HUDEP-2 (cell line): ENCODE data around the gene PRTFDC1.
"Not testable (repeated sequence)": the region's sequence is repeated elsewhere in the genome, so short reads cannot be mapped to it uniquely, and the experiment has no call there.

Experiments
- DNase-seq, 76 experiments: peaks; one replicate each; lab custom pipeline; 2025; ENCODE audit not compliant: unreplicated experiment in 76 of 76; lab: John Stamatoyannopoulos, UW

PRTFDC1 gene, protein sequence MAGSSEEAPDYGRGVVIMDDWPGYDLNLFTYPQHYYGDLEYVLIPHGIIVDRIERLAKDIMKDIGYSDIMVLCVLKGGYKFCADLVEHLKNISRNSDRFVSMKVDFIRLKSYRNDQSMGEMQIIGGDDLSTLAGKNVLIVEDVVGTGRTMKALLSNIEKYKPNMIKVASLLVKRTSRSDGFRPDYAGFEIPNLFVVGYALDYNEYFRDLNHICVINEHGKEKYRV

DNA sequence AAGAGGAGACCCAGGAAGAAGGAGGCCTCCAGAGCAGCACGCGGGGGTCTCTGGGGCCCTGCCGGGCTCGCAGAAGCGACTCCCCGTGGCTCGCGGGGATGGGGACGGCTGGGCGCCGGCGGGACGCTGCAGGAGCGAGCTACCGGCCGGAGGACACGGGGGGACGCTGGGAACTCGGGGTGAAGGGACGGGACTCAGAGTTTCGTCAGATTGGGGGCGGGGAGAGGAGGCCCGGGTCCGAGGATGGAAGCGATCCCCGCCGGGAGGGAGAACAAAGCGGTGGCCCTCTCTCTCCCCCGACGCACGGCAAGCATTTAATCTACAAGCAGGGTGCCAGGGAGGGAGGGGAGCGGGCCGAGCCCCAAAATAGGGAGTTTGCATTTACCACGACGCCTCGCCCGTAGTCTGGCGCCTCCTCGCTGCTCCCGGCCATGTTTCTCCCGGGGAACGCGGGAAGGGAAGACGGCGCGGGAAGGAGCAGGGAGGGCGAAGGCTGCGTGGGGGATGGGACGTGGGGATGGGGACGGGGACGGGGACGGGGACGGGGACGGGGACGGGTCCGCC lies at the start of gene PRTFDC1:
Gene PRTFDC1, minus strand, starts transcription at position 464 of the 564 bp plus-strand sequence. Its CDS starts 31 bp downstream, at position 433.
- peak in 1 of 76 experiments; percentile 1 for DNase-seq

DNA sequence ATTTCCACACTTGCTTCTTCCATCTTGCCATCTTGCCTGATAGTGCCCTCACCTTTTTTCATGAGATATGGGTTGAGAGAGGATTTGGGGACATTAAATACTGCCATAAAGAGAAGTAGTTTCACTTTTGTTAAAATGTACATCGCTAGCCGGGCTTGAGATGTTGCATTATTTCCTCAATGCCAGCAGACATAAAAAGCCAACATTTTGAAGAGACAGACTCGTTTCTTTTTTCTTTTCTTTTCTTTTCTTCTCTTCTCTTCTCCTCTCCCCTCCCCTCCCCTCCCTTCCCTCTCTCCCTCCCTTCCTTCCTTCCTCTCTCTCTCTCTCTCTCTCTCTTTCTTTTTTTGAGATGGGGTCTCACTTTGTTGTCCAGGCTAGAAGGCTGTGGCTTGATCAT lies 45.6 kb upstream of the PRTFDC1 start:
- DNase-seq, result no peak

DNA sequence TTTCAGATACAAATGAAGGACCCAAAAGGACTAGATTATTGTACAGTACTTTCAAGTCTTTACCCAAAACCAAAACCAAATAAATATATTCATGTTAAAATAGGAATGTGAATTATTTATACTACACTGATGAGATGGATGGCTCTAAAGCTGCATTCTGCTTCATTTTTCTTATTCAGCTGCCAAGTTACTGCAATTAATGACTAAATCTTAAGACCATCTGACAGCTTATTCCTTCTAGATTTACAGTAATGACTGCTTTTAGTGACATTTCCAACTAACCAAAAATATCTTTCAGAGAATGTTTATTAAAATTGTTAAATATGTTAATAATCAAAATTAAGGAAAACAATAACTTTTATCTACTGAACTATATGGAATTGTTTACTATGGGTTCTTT lies 42.7 kb upstream of the PRTFDC1 start:
- no peak for DNase-seq

DNA sequence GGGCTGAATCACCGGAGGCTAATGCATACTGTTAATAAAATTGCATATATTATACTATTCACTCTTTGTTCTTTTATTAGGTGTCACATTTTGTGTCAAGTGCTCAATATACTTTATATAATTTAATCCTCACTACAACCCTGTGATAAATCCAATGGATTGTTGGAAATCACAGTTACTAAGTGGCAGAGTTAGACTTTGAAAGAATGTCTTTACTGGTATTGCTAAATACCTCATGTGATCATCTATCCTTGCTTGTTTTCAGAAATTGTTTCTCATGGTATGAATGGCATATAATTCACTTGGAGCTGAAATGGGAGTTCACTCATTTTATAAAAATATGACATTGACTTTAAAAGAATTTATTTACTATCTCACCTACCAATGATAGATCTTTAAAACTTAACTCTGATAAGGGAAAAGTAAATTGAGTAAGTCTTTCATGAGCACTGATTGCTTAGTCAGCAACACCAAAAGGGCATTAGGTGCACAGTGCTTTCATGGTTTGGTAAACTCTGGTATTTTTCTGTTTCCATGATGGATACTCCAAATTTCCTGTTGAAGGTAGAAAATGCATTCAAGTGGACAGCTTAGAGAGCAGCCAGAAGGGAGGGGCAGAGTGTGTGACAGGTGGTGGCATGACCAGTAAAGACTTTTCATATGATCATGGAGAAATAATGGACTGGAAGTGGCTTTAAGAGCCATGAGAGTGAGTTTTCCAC lies 41.0 kb upstream of the PRTFDC1 start:
- no peak for DNase-seq

DNA sequence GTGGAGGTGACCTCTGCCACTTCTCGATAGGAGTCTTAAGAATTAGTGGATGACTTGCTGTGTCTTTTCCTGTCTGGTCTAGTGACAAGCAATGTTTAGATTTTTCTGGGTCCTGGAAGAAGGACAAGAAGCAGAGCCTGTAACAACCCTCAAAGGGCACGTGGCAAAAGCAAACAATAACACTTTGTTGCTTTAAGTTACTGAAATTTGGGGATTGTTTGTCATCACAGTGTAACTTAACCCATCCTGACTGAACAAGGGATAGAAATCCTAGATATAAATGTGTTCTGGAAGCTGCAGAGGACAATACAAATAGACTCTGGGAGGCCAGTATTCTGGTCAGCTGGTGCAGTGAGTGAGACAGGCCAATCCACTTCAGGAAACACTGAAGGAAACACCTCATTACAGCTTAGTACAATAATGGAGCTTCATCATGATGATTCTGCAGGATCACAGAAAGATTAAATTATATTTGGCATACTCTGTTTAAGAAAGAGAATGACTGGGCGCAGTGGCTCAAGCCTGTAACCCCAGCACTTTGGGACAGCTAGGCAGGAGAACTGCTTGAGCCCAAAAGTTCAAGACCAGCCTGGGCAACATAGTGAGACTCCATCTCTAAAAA lies 40.2 kb upstream of the PRTFDC1 start:
- no peak for DNase-seq

DNA sequence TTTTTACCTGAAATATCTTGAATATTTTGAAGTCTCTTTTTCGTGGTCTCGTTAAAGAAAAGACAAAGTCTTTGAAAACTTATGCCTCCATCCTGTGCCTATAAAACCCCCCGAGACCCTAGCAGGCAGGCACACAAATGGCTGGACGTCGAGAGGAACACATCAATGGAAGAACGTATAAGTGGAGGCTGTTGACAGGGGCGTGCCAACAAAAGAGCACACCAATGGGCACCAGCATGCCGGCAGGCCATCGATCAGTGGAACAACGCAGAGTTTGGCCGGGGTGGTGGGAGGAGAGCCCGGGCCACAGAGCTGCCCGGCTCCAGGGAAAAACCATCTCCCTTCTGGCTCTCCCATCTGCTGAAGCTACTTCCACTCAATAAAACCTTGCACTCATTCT lies 38.9 kb upstream of the PRTFDC1 start:
- no peak for DNase-seq

DNA sequence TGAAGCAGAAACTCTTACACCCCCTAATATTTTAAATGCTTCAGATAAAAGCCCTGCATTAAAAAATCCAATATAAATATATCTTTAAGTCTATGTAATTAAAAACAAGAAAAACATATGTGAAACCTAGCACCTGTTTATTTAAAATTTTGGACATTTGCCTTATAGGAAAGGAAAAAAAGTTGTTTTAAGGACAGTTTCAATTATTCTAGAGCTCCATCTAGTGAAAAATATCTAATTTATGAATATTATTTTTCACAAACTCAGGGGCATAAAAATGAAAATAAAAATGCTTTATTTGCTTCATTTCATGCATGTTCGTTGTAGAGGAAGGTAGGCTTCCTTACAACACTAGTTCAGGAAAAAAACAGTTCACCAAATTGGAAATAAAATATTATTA lies 37.5 kb upstream of the PRTFDC1 start:
- no peak for DNase-seq

DNA sequence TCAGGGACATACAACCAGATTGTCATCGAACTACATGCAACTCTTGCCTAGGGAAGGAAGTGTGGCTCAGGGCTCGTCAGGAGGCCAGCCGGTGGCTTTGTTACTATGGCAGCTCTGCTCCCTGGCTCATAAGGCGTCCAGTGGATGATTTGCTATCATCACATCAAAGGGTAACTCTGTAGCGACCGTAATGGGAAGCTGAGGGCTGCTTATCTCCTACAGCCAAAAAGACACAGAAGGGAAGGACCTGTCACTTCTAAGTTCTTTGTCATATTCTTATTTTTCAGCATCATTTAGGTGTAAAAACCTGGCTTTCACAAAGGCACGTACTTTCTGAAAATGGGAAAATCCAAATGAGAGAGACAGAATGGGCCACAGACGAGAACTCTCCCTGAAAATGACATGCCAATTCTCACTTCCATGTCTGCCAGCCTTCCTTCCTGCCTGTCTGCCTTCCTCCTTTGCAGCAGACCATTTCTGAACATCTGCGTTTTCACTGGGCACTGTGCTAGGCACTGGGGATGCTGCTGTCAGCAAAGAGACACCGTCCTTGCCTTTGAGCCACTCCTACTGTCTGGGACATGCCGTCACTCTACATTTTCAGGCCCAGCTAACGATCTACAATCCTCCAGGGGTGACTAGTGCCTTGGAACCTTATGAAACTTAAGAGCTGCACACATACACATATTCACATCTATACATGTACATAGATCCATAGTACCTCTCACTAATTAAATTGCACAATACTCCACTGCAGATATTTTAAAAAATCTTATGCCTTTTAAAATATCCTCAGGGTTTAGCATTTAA lies 36.6 kb upstream of the PRTFDC1 start:
- DNase-seq, result peak in 5 of 76 experiments; percentile 1 to 13 (median 4)

DNA sequence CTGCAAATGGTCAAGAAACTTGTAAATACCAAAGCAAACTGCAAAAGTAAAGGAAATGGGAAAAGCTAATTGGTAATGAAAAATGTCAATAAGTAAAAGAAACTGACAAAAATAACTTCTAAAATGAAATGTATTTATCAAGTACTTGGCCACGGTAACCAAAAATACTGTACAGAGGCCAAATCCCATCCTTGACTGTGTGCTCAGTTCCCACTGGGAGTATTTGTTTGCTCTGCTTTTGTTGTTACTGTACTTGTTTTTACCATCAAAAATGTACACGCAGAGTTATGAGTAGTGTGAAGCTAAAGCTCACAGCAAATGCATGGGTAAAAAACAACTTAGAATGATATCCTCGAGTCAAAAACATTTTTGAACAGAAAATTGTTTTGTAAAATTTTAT lies 32.5 kb upstream of the PRTFDC1 start:
- DNase-seq, result no peak

DNA sequence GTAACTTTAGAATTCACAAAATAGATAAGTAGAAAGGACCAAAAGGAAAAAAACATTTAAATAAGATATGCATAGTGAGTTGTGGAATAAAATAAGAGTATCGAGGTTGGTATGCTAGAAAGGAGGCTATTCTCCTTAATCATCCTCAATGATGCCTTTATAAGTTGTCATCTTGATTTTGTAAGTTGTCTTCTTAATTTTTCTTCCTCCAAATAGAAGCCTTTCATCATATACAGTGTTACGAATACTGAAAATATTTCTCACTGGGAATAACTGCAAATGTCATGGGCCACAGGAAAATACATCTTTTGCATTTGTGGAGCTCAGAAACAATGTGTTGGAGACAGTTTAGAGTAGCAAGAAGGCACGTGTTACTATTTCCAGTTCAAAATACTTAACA lies 31.5 kb upstream of the PRTFDC1 start:
- no peak for DNase-seq

DNA sequence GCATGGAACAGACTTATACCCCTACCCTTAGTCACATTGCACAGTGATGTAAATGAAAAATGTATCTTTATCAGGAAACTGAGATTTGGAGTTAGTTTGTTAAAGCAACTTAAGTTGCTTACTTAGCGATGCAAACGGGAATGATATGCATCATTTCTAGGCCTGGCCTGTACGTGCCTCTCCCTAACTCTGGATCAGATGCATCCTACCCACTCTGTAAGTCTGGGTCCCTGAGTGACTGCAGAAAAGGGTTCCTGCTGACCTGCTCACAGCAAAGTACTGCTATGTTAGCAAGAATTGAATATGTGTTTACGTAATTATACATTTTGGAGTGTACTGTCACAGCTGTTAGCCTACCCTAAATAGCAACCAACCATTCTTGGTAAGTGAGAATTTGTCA lies 30.7 kb upstream of the PRTFDC1 start:
- no peak for DNase-seq

DNA sequence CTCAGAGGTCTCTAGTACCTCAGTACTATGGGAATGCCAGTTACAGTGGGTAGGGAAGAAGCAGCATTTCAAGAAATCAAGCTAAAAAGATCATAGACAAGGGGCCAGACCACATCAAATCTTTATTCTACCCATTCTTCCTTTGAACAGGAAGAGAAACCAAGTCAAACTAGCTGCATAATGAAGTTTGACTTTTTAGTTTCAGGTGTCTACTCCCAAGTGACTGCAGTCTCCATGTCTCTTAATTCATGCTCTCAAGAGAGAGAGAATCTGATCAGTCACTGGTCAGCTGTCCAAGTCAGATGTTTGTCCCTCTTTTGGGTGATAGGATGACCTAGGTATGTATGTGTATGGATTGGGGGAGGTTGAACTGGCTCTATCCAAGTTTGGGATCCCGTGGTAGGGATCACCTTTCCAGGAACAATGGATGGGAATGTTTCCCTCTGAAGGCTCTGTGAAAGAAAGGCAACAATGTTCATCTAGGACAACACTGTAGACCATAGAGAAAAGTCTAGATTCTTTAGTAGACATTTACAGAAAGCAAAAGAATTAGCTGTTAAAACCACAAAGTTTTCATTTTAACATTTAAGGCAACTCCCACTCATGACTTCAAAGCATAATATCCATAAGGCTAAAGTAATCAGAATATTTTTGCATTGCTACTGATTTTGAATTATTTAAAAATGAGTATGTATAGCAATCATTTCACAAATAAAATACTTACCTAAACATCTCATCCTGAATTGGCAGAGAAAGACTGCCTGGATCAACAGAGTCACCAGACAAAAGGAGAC lies 30.1 kb upstream of the PRTFDC1 start:
- no peak for DNase-seq

DNA sequence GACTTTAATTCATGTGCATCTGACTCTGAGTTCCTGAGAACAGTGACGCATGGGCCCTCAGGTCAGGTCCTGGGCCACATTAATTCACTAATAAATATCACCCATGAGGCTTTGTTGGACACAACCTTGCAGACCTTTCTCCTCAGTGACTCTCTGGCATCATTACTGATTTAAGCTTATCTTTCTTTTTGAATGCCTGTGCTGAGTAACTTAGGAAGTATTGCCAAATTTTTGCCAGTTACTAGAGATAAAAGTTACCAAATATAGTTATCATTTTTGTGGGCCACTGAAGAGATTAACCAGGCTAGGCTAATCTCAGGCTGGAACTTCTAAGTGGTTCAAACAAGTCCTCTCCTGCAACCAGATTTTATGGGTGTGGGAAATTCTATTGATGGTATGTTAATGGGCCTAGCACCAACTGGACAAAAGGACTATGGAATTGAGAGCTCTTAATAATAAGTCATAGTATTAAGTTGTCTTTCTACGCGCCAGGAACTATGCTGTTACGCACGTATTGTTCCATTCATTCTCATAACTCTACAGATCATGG lies 28.8 kb upstream of the PRTFDC1 start:
- DNase-seq, result no peak

DNA sequence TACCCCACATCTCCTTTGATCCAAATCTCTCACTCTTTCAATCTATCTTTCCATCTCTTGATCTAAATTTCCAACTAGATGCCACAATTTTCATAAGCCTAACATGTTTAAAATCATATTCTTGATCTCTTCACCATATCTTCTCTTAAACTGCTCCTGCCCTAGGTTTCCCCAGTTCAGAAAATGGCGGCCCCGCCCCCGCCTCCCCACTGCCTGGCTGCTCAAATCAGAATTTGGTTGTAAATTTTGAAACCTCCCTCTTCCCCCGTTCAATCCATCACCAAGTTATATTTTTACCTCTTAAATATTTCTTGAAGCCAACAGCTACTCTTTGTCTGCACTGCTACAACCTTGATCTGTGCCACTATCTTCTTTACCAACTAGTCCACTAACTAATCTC lies 27.3 kb upstream of the PRTFDC1 start:
- DNase-seq, result no peak

DNA sequence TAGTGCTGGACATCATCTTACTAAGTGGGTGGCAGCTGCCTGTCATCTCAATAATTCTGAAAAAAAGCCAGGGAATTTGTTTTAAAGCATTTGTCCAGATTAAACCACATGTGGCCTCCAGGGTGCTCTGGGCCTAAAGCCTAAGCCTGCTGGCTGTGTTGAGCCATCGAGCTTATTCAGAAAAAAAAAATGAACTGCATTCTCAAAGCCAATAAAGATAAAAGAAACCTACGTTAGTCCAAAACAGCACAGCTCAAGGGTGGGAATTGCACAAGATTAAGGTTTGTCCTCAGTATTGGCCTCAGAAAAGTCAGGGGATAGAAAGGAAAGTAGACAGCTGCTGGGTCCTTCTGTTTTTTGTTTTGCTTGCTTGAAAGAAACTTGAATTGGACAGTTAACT lies 22.6 kb upstream of the PRTFDC1 start:
- no peak for DNase-seq

DNA sequence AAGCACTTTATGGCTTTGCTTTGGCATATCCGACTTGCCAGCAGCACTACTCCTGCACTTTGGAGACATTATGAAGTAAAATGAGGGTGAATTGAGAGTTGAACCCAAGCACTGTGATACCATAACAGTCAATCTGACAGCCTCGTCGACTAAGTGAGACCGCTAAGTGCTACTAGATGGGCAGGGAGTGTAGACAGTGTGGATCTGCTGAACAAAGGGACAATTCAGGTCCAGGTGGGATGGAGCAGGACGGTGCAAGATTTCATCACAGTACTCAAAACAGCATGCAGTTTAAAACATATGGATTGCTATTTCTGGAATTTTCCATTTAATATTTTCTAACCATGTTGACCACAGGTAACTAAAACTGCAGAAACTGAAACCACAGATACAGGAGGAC lies 20.8 kb upstream of the PRTFDC1 start:
- no peak for DNase-seq

DNA sequence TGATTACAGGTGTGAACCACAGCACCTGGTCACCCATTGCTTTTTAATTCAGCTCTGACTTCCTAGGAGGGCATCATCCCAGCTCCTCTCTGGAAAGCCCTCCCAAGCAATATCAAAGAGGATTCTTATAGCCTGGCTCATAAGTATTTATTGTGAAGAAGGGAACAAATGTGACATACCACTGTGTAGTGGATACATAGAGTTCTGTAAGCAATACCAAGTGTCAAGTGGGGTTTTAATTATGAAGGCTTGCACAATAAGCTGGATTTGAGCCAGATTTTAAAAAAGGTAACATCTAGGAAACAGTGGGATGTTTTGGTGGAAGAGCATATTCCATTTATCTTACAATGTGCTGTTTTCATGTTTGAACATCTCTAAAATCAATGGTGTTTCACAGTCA lies 19.0 kb upstream of the PRTFDC1 start:
- DNase-seq, result no peak

DNA sequence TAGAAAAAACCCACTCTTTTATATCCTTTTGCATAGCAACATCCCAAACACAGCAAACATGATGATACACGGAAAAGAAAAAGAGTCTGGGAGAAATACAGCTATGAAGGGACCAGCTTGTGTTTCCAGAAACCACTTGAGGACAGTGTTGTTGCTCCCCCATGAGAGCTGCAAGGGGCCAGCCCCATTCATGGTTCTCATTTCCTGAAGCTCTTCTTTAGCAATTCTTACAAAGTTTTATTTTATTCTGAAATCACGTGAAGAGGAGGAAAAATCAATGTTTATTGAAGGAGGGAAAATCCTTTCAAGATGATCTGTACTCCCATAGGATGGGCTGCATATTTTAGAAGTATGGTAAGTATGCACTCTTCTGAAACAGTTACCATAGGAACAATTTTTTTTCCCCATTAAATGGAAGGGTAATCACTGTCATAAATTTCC lies 17.5 kb upstream of the PRTFDC1 start:
- DNase-seq, result no peak

DNA sequence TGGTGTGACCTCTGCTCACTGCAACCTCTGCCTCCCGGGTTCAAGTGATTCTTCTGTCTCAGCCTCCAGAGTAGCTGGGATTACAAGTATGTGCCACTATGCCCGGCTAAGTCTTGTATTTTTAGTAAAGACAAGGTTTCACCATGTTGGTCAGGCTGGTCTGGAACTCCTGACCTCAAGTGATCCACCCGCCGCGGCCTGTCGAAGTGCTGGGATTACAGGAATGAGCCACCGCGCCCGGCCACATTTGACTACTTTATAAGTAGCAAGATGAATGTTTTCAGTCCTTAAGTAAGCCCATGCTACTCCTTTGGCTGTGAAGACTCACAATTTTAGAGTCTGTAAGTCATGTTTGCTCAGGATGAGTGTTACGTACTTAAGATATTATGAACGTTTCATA lies 16.5 kb upstream of the PRTFDC1 start:
- DNase-seq, result not testable (repeated sequence)

DNA sequence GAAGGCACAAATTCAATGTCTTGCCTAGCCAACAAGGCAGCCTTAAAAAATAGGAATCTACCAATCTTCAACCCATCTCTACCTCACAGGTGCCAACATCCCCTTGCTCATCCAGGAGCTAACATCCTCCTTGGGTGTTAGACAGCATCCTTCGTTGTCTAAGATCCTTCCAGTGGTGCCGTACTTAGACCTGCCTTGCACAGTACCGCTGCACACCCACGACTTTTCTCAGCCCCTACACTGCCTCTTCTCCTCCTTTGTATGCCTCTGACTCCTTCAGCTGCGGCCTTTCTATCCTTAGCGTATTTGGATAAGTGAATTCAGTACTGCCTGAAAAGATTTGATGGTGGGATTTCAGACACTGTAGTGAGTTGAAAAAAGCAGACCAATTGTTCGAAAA lies 15.9 kb upstream of the PRTFDC1 start:
- no peak for DNase-seq
